Measurements from ENCODE around the gene VWC2. TPM values are rescaled to one million over a fixed set of nuclear protein-coding genes. Genes with fewer than 3 reads are reported as not detected.

The VWC2 gene
- not detected in 5 replicates for total RNA-seq (2022; extraction: Qiagen RNA extraction; ENCODE audit: low read depth)

GRCh38 chr7:49773218-49773935, at the start of gene VWC2:
Gene VWC2, plus strand, starts transcription at chr7:49773638. Its CDS starts 1,798 bp downstream, at chr7:49775436.

All from A549 treated with GW870086 at 1 μM for 4 hours (cell line).